Lower leg skin (tissue), 4 donors: ENCODE results near the gene TCEAL5. TPM values are rescaled to one million over a fixed set of nuclear protein-coding genes. Genes with fewer than 3 reads are reported as not detected.

Experiments
- DNase-seq, 2 donors: peaks; one replicate each; pipeline ENCODE4 v3.0.0-alpha.2; 2019; ENCODE audit warnings: low spot score in 2 of 2
- H3K4me3 ChIP-seq: fragments of 200-600 bp; sonication (generic); 2 replicates; pipeline ENCODE4 v1.5.1; 2017; ENCODE audit warnings: mild to moderate bottlenecking, low read depth; ENCODE audit not compliant: poor library complexity, severe bottlenecking
- POLR2A ChIP-seq, 2 donors: fragments of 450-650 bp; IDR thresholded peaks; one replicate each; pipeline ENCODE4 v1.6.1; 2016 to 2017; ENCODE audit warnings: antibody characterized with exemption in 2 of 2, mild to moderate bottlenecking in 1 of 2, moderate library complexity in 1 of 2
- WGBS, 2 donors: methylation state at CpG; one replicate each; pipeline ENCODE4 v1.1.5; 2018; 5-methylcytosine and 5-hydroxymethylcytosine counted together
- intact Hi-C: fragments of 100-400 bp; cut with DNase I; formaldehyde crosslinking; loops from one replicate; pipeline ENCODE4 v1.15.0; 2023; ENCODE audit warnings: low total_unique reads
- total RNA-seq, 4 donors: library from RNA; depleted of rRNA; stranded (reverse); fragments of >200 nt; gene quantifications; one replicate each; pipeline ENCODE4 v1.1.0, GENCODE V29; 2016
- TF ChIP-seq, protein P1 (sequence below), 3 donors: fragments of 450-650 bp; IDR thresholded peaks; one replicate each; pipeline ENCODE4 v1.5.1; 2016; ENCODE audit warnings: antibody characterized with exemption in 3 of 3, mild to moderate bottlenecking in 3 of 3, moderate library complexity in 2 of 3

TCEAL5 gene
- total RNA-seq, 4 donors from 2014 or later, result not detected

DNA sequence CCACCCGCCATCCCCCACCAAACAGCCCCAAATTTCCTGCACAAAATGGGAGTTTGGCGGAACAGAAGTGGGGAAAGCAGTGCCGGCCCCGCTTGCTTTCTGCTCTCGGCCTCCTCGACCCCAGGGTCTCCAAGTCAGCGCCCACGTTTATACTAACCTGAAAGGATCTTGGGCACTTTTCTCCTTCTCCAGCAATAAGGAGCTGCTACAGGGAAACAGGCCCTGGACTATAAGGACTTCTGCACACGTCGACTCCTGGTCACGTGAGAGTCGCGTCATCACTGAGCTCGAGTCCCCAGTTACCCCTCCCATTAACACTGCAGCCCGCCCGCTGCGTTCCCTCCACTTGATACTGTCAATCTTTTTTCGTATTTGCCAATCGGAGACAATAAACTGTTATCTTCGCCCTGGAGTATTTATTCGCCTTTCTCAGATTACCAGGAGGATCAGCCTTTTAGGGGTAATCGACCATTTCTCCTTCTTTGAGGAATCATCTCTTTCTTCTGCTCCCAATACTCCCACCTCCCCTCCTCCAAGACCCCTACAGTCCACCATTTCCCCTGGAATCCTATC, 21.5 kb downstream of the TCEAL5 start, which contains the start of gene TCEAL8:
Gene TCEAL8, minus strand, starts transcription at position 235 of the 573 bp plus-strand sequence. CDS start 1,176 bp downstream, outside the sequence.
- DNase-seq, result peak; percentile 73 to 94
- peak within 1 kb of the TSS; percentile 56 for H3K4me3 ChIP-seq
- TF ChIP-seq, protein P1, sequence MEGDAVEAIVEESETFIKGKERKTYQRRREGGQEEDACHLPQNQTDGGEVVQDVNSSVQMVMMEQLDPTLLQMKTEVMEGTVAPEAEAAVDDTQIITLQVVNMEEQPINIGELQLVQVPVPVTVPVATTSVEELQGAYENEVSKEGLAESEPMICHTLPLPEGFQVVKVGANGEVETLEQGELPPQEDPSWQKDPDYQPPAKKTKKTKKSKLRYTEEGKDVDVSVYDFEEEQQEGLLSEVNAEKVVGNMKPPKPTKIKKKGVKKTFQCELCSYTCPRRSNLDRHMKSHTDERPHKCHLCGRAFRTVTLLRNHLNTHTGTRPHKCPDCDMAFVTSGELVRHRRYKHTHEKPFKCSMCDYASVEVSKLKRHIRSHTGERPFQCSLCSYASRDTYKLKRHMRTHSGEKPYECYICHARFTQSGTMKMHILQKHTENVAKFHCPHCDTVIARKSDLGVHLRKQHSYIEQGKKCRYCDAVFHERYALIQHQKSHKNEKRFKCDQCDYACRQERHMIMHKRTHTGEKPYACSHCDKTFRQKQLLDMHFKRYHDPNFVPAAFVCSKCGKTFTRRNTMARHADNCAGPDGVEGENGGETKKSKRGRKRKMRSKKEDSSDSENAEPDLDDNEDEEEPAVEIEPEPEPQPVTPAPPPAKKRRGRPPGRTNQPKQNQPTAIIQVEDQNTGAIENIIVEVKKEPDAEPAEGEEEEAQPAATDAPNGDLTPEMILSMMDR (IDR thresholded peaks at IDR 0.05), result no peak
- TF ChIP-seq POLR2A (IDR thresholded peaks at IDR 0.05), result no peak
- 1 to 38% methylated on average over 22 of the region's 22 CpGs for WGBS, 2 donors
- intact Hi-C loops, result no loop called here

GRCh38 chrX:103254171-103254824, 22.3 kb downstream of the TCEAL5 start:
- peak overlapping the region; percentile 56 for H3K4me3 ChIP-seq
- 0 to 20% methylated on average over 22 of the region's 22 CpGs for WGBS, 2 donors
- DNase-seq, result peak in 1 of 2 donors; percentile 19
- no peak for TF ChIP-seq POLR2A (IDR thresholded peaks at IDR 0.05)
- TF ChIP-seq, protein P1 (IDR thresholded peaks at IDR 0.05), result no peak
- intact Hi-C loops, result no loop called here

GRCh38 chrX:103253608-103254007, 22.9 kb downstream of the TCEAL5 start:
- WGBS, 2 donors, result 20 to 50% methylated on average over 8 of the region's 8 CpGs
- no peak for DNase-seq
- intact Hi-C loops, result no loop called here
- TF ChIP-seq POLR2A (IDR thresholded peaks at IDR 0.05), result no peak
- H3K4me3 ChIP-seq, result no peak overlapping the region

DNA sequence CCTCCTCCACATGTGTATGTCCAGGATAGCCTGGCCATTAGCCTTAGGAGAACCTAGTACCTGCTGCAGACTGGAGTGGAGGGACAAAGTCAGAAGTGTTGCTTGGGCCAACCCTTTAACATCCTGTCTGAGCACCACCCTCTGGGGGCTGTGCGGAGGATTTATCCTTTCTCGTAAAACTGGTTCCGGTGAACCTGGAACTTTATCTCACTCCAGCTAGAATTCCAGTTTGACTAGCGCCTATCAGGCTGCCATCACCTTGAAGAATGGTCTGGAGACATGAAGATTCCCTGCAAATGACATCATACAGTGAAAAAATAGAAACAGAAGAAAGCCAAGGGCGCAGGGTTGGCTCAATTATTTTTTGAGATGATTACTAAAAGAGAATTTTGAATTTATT, 25.6 kb downstream of the TCEAL5 start:
- TF ChIP-seq POLR2A (IDR thresholded peaks at IDR 0.05), result no peak
- TF ChIP-seq, protein P1 (IDR thresholded peaks at IDR 0.05), result no peak
- intact Hi-C loops, result no loop called here
- DNase-seq, result no peak
- 48 to 51% methylated on average over 5 of the region's 5 CpGs for WGBS, 2 donors
- H3K4me3 ChIP-seq, result no peak overlapping the region

GRCh38 chrX:103249805-103250204, 26.7 kb downstream of the TCEAL5 start:
- 39 to 100% methylated on average over 1 of the region's 1 CpG for WGBS, 2 donors
- H3K4me3 ChIP-seq, result no peak overlapping the region
- TF ChIP-seq, protein P1 (IDR thresholded peaks at IDR 0.05), result no peak
- no peak for TF ChIP-seq POLR2A (IDR thresholded peaks at IDR 0.05)
- intact Hi-C loops, result no loop called here
- DNase-seq, result no peak

- intact Hi-C loops, result no loop called here
- no peak overlapping the region for H3K4me3 ChIP-seq
- no peak for DNase-seq
- TF ChIP-seq, protein P1 (IDR thresholded peaks at IDR 0.05), result no peak
- no peak for TF ChIP-seq POLR2A (IDR thresholded peaks at IDR 0.05)
Observed at GRCh38 chrX:103248553-103248952, 28.0 kb downstream of the TCEAL5 start.
